Stimulated activated CD4-positive, alpha-beta T cell treated with anti-CD3 and anti-CD28 coated beads, TNF-alpha, amount 100 ng/mL, for 4 hours (primary cell): Measurements from ENCODE around the gene PTGS1.
A peak's percentile ranks its signal among the peaks of the same experiment; 100 is the strongest.
"Not testable (repeated sequence)": the region's sequence is repeated elsewhere in the genome, so short reads cannot be mapped to it uniquely, and the experiment has no call there.

Experiments used
- DNase-seq, 3 experiments: peaks; one replicate each; pipeline ENCODE4 v3.0.0-alpha.2; 2020; ENCODE audit warnings: low read depth in 3 of 3

PTGS1 gene

DNA sequence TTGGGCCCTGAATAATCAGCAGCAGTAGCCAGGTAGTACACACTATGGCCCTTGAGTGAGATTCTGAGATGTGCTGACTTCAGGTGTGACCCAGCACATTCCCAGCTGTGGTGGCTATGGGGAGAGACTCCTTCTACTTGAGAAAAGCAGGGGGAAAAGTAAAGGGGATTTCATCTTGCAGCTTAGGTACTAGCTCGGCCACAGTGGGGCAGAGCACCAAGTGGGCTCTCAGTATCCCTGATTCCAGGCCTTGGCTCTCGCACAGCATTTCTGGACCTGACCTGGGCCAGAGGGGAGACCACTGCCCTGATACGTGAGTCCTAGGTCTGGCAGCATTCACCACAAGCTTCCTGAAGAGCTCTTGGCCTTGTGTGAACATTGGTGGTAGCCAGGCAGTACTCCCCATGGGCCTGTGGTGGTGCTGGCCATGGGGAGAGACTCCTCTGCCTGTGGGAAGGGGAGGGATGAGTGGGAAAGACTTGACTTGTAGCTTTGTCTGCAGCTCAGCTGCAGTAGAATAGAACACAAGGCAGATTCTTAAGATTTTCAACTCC lies 27.6 kb downstream of the PTGS1 start:
- DNase-seq: no peak

DNA sequence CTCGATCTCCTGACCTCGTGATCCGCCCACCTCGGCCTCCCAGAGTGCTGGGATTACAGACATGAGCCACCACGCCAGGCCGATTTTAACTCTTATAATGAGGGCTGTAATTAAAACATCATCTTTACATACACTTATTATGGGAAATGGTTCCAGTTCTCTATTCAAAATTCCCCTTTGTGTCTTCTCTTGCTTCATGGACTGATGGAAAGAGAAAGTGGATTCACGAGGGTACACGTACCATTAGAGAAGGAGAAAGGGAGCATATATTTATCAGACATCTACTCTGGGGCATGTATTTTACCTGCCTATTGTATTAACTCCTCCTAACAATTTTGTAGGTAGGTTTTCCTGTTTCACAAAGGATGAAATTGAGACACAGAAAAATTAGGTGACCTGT lies 31.1 kb downstream of the PTGS1 start:
- no peak for DNase-seq

DNA sequence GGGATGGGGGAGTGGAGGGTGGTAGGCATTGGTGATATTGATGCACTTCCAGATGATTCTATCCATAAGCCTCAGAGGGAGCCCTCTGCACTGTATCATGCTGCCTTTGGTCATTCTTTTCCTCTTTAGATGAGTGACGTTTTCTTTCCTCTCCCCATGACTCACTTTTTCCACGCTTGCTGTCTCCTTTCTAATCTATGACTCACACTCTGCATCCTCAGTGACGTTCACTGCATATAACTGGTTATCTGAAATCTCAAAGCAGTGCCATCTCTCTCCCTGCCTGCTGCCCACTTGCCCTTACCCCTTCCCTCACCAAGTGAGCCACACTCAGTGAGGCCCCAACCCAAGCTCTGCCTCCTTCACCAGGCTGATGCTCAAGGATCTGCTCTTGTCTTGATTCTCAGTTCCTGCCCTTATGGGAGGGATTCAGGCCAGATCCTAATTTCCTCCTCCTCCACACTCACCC lies 31.6 kb downstream of the PTGS1 start:
- peak in 1 of 3 experiments; percentile 2 for DNase-seq

DNA sequence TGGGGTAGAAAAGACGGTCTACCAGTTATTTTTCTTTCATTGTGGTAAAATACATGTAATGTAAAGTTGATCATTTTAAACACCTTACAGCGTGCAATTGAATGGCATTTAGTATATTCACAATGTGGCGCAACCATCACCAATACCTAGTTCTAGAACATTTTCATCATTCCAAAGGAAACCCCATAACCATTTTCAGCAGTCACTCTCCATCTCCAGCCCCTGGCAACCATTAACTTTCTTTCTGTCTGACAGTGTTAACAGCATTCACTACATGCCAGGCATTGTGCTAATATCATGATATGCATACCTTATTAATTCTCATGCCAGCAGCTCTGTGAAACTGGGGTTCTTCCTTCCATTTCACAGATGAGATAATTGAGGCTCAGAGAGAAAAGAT lies 32.0 kb downstream of the PTGS1 start:
- DNase-seq: no peak

DNA sequence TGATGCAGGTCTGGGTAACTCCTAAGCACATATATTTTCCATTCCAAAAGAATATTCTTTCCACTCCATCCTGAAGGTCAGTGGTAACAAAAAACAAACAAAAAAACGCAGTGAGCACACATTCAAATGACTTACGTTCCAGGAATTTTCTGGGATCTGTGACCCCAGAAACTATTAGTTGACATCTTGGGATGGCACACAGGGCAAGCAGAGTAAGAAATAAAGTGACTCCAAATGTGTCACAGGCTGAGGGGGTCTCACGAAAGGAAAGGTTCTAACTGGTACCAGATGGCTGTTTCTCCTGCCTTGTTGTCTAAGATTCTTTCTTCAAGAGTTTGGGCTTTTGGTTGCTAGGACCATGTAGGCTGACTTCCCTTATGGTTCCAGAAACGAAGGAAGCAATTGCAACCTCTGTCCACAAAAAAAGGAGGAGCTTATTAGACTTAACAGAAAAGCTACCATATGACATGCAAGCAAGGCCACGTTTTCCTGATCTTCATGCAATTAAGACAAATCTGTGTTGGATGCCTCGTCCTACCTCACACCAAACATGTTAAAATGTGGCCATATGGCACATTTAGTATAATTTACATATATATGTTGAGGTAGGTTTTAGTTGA lies 32.7 kb downstream of the PTGS1 start:
- DNase-seq: no peak

DNA sequence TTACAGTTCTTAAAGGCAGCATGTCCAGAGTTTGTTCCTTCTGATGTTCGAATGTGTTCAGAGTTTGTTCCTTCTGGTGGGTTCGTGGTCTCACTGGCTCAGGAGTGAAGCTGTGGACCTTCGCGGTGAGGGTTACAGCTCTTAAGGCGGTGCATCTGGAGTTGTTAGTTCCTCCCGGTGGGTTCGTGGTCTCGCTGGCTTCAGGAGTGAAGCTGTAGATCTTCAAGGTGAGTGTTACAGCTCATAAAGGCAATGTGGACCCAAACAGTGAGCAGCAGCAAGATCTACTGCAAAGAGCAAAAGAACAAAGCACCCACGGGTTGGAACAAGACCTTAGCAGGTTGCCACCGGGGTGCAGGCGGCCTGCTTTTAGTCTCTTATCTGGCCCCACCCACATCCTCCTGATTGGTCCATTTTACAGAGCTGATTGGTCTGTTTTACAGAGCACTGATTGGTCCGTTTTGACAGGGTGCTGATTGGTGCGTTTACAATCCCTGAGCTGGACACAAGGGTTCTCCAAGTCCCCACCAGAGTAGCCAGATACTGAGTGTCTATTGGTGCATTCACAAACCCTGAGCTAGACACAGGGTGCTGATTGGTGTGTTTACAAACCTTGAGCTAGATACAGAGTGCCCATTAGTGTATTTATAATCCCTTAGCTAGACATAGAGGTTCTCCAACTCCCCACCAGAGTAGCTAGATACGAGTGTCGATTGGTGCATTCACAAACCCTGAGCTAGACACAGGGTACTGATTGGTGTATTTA lies 34.7 kb downstream of the PTGS1 start:
- not testable (repeated sequence) for DNase-seq

DNA sequence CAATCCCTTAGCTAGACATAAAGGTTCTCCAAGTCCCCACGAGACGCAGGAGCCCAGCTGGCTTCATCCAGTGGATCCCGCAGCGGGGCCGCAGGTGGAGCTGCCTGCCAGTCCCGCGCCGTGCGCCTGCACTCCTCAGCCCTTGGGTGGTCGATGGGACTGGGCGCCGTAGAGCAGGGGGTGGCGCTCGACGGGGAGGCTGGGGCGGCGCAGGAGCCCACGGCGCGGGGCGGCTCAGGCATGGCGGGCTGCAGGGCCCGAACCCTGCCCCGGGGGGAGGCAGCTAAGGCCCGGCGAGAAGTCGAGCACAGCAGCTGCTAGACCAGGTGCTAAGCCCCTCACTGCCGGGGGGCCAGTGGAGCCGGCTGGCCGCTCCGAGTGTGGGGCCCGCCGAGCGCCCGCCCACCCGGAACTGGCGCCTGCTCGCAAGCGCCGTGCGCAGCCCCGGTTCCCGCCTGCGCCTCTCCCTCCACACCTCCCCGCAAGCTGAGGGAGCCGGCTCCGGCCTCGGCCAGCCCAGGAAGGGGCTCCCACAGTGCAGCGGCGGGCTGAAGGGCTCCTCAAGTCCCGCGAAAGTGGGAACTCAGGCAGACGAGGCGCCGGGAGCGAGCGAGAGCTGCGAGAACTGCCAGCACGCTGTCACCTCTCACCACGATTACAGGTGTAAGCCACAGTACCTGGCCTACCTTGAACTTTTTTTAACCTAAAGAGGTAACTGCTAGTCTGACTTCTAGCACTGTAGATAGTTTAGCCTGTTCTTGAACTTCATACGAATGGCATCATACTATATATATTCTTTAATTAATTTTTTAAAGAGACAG lies 35.5 kb downstream of the PTGS1 start:
- DNase-seq: no peak

DNA sequence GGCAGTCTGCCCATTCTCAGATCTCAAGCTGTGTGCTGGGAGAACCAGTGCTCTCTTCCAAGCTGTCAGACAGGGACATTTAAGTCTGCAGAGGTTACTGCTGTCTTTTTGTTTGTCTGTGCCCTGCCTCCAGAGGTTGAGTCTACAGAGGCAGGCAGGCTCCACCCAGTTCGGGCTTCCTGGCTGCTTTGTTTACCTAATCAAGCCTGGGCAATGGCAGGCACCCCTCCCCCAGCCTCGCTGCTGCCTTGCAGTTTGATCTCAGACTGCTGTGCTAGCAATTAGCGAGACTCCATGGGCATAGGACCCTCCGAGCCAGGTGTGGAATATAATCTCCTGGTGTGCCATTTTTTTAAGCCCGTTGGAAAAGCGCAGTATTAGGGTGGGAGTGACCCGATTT lies 43.3 kb downstream of the PTGS1 start:
- DNase-seq: not testable (repeated sequence)

DNA sequence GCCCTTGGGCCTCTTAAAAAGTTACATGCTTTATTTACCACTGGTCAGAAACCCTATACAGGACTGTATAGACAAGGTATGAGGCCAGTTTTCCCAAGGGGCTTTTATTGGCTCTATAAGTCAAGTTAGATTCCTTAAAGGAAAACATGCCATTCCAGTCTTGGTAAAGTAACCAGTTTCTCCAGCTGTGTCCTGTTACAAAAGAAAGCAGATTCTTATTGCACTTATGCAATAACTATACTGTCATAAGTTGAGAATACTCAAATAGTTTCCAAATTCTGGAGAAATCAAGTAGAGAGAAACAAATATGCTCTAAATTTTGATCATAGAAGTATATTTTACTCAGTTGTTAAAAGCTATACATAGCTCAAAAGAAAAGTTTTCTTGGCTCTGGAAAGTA lies 47.2 kb downstream of the PTGS1 start:
- DNase-seq: no peak

DNA sequence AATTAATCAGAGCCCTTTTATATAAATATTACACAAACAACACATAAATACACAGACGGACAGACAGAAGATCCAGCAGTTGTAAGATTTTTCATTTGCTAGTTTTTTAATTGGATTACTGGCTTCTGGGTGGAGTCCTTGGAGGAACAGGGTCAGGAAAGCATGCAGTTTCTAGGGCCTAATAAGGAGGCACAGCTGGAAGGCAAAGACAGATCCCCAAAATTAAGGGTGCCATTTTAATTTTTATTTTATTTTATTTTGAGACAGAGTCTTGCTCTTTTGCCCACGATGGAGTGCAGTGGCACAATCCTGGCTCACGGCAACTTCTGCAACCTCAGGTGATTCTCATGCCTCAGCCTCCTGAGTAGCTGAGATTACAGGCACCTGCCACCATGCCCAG lies 49.5 kb downstream of the PTGS1 start:
- DNase-seq: no peak

DNA sequence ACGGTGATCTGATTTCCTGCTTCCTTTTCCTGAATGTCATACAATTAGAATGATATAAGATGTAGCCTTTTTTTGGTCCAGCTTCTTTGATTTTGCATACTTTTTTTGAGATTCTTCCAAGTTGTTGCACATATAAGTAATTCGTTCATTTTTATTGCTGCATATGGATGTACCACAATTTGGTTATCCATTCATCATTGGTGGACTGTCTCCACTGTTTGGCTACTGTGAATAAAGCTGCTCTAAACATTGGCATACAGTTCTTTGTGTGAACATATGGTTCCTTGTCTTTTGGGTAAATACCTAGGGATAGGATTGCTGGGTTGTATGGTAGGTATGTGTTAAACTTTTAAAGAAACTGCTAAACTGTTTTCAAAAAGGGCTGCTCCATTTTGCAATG lies 54.3 kb downstream of the PTGS1 start:
- DNase-seq: no peak

DNA sequence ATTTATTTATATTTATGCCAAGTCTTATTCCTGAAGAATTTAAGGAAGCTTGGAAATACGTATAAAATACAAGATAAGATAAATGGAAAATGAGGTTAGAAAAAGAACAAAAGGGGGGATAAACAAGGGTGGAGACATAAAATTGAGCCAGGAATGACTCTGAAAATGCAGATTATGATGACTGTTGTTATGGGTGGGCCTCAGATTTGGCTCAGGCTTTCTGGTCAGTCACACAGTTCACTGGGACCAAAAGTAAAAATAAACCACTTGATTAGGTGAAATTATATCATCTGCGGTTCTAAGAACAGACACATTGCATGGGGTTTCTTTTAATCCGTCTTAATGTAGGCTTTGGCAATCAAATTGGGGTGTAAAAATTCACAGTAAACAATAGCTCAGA lies 55.9 kb downstream of the PTGS1 start:
- DNase-seq: no peak

DNA sequence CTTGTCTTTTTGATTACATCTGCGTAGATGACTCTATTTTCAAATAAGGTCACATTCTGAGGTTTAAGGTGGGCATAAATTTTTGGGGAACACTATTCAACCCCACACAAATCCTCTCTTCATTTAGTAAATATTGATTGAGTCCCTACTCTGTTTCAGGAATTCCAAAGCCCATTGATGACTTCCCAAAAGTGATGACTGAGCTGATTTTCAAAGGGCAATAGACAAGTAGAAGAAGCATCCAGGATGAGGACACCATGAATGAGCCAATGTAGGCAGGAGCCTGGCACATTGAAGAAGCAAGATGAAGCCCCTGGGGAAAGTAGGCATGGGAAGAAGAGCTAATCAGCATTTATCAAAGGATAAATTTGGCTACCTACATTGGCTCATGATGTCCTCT lies 71.7 kb downstream of the PTGS1 start:
- DNase-seq: no peak

DNA sequence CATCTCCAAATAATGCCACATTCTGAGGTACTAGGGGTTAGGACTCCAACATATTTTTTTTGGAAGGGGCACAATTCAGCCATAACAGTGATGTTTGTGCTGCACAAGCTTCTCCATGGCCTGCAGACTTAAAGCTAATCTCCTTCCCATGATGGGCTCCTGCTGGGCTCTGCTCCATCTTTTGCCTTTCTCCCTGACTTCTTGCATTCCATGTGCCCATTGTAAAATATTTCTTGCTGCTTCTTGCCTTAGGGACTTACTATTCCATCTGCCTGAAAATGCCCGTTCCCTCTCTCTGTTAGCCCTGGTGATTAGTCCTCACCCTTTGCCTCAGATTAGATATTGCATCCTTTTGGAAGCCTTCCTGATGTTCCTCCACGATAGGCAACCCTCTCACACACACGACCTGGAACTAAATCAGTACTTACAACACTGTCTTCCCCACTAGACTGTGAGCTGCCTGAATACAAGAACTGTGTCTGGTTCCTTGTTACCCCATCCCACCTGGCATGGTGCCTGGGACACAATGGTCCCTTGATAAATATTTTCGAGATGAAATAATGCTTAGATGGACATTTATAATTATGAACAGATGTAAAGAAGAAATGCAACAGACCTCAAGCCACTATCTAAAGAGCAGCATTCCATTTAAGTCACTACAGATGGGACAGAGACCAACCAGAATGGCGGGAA lies 73.4 kb downstream of the PTGS1 start:
- DNase-seq: no peak
